NCI-H2227 treated with DMSO at 0.1 percent for 48 hours (cell line): Measurements from ENCODE around the gene CFAP206.
A peak's percentile ranks its signal among the peaks of the same experiment; 100 is the strongest.
"Not testable (repeated sequence)": the region's sequence is repeated elsewhere in the genome, so short reads cannot be mapped to it uniquely, and the experiment has no call there.

Experiments used
- DNase-seq: peaks from one replicate; lab custom pipeline; 2025; lab: John Stamatoyannopoulos, UW

The CFAP206 gene

DNA sequence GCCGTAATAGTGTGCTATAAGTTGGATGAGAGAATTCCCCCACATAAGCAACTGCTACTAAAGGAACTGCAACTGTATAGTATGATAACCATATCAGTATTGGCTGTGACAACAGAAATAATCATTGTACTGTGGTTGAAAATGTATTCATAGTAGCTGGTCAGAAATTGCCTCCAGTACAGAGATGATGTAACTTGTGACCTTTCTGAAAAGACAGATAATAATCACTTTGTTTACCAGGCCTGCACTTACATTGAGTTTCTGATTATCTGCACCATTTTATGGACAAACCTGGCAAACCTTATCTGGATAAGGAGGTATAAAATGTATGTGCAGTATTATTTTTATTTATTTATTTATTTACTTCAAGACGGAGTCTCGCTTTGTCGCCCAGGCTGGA, 19.0 kb downstream of the CFAP206 start:
- DNase-seq, result no peak

DNA sequence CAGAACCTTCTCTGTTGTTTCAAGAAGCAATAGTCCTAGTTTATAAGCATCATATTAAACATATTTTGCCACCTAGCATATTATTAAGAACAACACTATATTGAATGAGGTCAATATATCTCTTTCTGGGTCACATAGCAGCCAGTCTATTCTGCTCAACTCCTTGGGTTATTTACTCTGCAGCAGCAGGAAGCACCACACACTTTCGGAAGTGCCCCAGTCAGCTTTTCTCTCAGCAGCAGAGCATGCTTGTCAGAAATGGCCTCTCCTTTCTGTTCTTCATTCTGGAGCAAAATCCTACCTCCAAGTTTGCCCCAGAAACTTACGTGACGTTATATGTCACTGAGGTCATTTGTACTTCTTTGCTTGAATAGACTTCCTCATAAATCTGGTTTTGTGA, 22.7 kb downstream of the CFAP206 start:
- no peak for DNase-seq

- no peak for DNase-seq
Observed at GRCh38 chr6:87431263-87431662, 23.5 kb downstream of the CFAP206 start.

- no peak for DNase-seq
Observed at GRCh38 chr6:87436435-87436834, 28.7 kb downstream of the CFAP206 start.

GRCh38 chr6:87441711-87442110, 33.9 kb downstream of the CFAP206 start:
- DNase-seq, result no peak

DNA sequence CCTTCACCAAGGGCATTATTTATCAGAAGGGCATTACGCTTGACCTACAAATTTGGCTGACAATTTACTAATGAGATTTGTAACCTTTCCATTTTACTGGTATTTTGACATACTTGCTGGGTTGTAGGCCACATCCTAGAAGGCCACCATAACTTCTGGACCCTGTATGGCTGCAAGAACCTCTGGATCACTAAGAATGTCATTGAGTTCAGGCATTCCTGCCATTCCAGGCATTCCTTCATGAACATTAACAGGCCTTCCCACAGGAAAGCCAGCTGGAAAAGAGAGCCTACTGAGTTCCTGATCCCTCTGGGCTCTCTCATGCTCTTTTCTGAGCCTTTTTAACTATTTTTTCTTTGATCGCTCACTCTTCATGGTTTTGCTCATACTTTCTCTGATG, 36.6 kb downstream of the CFAP206 start:
- DNase-seq, result no peak

- DNase-seq, result no peak
Observed at GRCh38 chr6:87465051-87465450, 57.3 kb downstream of the CFAP206 start.

DNA sequence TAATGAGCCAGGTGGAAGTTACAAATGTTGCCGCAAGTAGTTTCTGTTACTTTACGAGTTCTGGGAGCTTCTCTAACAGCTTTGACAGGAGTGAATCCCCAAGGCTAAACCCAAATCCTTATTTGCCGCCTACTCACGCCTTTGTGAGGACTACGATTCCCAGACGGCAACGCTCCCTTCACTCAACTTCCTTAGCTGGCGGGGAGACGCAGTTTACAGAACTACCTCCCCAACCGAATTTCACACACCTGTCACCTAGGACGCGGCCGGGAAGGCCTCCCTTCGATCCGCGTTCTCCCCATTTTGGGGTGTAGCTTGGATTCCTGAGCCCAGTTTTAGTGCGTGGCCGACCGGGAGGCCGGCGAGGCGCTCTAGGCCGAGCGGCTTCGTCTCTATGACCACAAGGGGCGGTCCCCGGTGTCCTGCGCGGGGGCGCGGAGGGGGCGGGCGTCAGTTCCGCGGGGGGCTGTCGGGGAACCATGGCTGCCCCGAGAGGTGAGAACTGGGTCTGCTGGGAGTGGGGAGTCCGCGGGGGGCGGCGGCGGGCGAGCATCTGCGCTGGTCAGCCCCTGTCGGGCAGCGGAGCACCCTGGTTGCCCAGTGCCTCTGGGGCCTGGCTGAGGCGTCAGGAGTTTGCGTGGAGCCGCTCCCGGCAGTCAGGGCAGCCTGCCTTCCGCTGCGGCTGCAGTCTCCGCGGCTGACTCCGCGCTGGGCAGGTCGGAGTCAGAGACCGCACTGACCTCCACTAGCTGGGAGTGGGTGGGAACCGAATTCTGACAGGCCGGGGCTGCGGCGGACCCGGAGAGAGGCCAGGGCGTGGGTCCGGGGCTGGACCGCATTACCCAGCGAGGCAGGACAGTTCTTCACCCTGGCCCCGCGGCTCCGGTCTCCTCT, 65.0 kb downstream of the CFAP206 start, which contains the start of gene SLC35A1:
TSS of gene SLC35A1 (plus strand) at position 450 of the 894 bp plus-strand sequence. CDS start at position 480, 30 bp downstream.
- peak; percentile 82 for DNase-seq

DNA sequence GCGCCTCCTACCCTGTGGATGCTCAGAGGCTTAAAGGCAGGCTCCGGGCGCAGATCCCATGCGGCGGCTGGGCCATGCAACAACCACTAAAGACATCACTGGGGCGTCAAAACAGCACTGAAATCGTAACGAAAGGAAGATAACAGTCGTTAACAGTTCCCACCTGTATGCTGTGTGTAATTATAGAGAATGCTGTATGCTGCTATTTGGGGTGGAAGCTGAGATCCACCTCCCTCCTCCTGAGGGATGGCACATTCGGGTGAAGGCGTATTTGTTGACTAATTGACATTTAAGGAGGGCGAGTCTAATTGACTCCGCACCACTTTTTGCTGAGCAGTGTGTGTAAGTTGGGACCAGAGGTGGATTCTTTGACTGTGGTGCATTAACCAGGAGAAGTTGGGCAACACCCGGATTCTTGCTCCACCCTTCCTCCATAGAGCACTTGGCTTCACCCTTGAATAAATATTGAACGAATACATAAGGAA, 65.7 kb downstream of the CFAP206 start:
- DNase-seq, result peak; percentile 22

- no peak for DNase-seq
Observed at GRCh38 chr6:87481931-87482330, 74.2 kb downstream of the CFAP206 start.

- no peak for DNase-seq
Observed at GRCh38 chr6:87482366-87482765, 74.6 kb downstream of the CFAP206 start.

- no peak for DNase-seq
Observed at GRCh38 chr6:87483929-87484328, 76.2 kb downstream of the CFAP206 start.

- no peak for DNase-seq
Observed at GRCh38 chr6:87484491-87484890, 76.7 kb downstream of the CFAP206 start.

- DNase-seq, result no peak
Observed at GRCh38 chr6:87487555-87487954, 79.8 kb downstream of the CFAP206 start.

DNA sequence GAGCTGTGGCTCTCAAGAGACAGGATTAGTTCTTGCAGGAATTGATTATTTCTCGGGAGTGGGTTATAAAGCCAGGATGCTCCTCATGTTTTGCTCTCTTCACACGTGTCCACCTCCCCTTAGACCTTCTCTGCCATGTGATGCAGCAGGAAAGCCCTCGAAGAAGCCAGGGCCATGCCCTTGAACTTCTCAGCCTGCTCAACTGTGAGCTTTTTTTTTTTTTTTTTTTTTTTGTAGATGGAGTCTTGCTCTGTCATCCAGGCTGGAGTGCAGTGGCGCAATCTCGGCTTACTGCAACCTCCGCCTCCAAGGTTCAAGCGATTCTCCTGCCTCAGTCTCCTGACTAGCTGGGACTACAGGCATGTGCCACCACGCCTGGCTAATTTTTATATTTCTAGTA, 81.6 kb downstream of the CFAP206 start:
- DNase-seq, result not testable (repeated sequence)

GRCh38 chr6:87494761-87495422, 87.1 kb downstream of the CFAP206 start:
- DNase-seq, result no peak

- no peak for DNase-seq
Observed at GRCh38 chr6:87498048-87498447, 90.3 kb downstream of the CFAP206 start.

GRCh38 chr6:87501809-87502572, 94.2 kb downstream of the CFAP206 start:
- DNase-seq, result no peak

GRCh38 chr6:87504441-87504840, 96.7 kb downstream of the CFAP206 start:
- no peak for DNase-seq
